Measurements from ENCODE around the gene PFDN2.

Gene PFDN2

GRCh38 chr1:161052899-161053298, 64.9 kb downstream of the PFDN2 start:
- no peak for DNase-seq (ENCODE audit: low read depth, low spot score)

- no peak for DNase-seq (ENCODE audit: low read depth, low spot score)
These were observed 66.6 kb downstream of the PFDN2 start for GRCh38 chr1:161051219-161051618.
